GM10248 (cell line): ENCODE data around the gene SOX15.

Source experiments
- CTCF ChIA-PET: fragments of 300-600 bp; sonication (Branson Sonifier 250); formaldehyde crosslinking; extraction: SDS; loops from one replicate; lab custom pipeline; 2021; ENCODE audit warnings: antibody characterized with exemption; lab: Yijun Ruan, JAX
- POLR2A ChIA-PET: fragments of 350-650 bp; sonication (Branson Sonifier 250); formaldehyde crosslinking; extraction: SDS; loops from one replicate; lab custom pipeline; 2020; ENCODE audit warnings: antibody characterized with exemption; lab: Yijun Ruan, JAX
- DNase-seq: peaks from one replicate; pipeline ENCODE4 v3.0.0; 2012; ENCODE audit errors: extremely low spot score
- TF ChIP-seq, protein P1 (sequence below): IDR thresholded peaks from 2 replicates; pipeline ENCODE4 v1.5.1; 2012; ENCODE audit warnings: mild to moderate bottlenecking, low read depth; ENCODE audit errors: extremely low read depth, missing control alignments, control extremely low read depth

SOX15 gene

DNA sequence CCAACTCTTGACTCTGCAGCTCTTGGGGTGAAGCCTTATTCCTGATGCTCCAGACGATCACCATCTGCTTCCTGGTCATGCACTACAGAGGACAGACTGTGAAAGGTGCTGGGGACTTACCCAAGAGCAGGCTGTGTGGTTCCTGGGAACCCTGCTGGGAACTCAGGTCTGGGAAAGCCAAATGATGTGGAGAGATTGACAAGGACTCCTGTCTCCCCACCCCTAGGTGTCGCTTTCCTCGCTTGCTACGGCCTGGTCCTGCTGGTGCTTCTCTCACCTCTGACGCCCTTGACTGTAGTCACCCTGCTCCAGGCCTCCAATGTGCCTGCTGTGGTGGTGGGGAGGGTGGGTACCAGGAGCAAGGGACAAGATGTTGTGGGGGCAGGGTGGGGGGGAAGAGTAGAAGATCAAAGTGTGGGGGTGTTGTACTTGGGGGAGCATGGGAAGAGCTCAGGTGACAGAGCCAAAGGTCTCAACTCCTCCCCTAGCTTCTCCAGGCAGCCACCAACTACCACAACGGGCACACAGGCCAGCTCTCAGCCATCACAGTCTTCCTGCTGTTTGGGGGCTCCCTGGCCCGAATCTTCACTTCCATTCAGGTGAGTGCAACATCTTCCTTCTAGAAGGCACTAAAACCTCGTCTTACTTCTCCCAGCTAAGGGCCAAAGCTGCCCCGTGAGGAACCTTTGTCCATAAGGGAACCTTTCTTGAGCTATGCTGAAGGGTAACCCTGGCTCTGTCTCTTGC, 3.0 kb downstream of the SOX15 start:
- POLR2A ChIA-PET = interaction anchor here (0.5 kb wide), 1 partner anchor 326 kb away, joined by 6 read pairs; no protein-coding TSS in a partner anchor
- TF ChIP-seq, protein P1, sequence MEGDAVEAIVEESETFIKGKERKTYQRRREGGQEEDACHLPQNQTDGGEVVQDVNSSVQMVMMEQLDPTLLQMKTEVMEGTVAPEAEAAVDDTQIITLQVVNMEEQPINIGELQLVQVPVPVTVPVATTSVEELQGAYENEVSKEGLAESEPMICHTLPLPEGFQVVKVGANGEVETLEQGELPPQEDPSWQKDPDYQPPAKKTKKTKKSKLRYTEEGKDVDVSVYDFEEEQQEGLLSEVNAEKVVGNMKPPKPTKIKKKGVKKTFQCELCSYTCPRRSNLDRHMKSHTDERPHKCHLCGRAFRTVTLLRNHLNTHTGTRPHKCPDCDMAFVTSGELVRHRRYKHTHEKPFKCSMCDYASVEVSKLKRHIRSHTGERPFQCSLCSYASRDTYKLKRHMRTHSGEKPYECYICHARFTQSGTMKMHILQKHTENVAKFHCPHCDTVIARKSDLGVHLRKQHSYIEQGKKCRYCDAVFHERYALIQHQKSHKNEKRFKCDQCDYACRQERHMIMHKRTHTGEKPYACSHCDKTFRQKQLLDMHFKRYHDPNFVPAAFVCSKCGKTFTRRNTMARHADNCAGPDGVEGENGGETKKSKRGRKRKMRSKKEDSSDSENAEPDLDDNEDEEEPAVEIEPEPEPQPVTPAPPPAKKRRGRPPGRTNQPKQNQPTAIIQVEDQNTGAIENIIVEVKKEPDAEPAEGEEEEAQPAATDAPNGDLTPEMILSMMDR = no peak
- CTCF ChIA-PET = interaction anchor here (0.7 to 1.5 kb wide), 3 partner anchors 8 to 72 kb away, joined by 3 to 4 read pairs (median 3); no protein-coding TSS in a partner anchor
- DNase-seq = no peak

DNA sequence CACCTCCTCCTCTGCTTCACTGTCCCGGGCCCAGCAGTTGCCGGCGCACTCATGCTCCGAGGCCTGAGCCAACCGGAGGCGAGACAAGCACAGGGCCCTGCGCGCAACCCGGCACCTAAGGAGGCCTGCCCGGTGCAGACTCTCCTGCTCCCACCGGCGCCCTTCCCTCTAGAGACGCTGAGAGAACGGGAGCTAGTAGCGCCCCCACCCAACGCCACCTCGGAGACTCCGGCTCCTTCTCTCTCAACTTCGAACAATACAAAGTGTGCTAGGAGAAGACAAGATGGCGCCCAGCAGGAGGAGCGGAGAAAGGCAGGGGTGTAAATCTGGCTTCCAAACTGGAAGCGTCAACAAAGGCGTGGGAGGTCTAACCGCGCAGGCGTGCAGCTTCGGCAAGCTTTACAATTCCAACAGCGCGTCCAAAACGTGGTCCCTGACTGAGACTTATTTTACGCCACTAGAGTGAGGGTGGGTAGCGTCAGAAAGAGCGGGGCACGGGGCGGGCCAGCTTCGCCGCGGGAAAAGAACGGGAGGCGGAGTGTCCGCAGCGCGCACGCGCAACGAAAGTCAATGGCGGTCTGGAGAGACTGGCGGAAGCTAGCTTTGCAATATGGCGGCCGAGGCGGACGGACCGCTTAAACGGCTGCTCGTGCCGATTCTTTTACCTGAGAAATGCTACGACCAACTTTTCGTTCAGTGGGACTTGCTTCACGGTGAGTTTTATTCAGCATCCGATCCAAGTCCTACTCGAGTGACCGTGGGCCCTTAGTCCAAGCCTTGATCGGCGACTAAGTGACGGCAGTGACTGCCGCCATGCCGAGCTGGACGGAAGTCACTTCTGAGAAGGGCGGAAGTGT, 6.4 kb downstream of the SOX15 start, which contains the start of gene MPDU1:
MPDU1 (plus strand) TSS at position 600 of the 857 bp plus-strand sequence; CDS start at position 611, 11 bp downstream.
- TF ChIP-seq, protein P1 = no peak
- CTCF ChIA-PET = interaction anchor here (0.7 to 1.8 kb wide), 7 partner anchors 10 to 288 kb away, joined by 3 to 6 read pairs (median 4); partner anchors contain the start of genes SENP3 and WRAP53
- DNase-seq = peak; percentile 90
- POLR2A ChIA-PET = interaction anchor here (0.7 to 2.8 kb wide), 7 partner anchors 9 to 590 kb away, joined by 3 to 32 read pairs (median 6); partner anchors contain the start of genes FXR2, SAT2, TMEM256 and TP53

DNA sequence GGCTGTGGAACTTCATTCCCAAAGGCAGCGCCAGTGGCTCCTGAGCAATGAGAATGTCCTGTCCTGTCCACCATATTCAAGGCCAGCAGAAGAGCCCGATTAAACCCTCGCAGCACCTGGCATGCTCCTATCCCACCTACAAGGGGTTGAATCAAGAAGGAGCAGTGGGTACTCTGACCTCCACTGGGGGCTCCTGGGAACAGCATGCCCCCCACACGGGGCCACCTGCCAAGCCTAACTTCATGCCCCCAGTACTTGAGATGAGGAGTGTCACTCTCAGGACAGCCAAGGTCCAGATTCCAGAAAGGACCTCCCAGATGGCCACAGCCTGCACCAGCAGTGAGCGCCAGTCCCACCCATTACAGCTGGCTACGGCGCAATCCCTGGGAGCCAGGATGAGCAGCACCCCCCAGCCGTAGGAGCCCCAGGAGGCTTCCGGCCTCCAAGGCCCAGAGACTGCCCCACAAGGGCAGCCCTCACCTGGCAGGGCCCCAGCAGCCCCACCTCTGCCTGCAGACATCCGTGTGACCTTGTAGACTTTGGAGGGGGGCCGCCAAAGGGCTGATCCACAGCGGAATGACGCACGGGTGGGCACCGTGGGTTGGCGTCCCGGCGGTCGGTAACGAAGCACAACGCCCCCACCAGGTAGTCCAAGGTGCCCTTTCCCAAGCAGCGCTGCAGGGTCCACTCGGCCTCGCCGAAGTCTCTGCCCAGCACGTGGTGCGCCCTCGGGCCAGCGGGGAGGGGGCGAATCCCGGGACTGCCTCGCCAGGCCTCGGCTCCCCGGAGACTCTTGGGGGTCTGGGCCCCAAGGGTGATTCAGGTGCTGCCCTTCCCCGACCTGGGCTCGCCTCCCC, 7.3 kb downstream of the SOX15 start:
- ChIA-PET CTCF (interaction anchor here (1.0 to 1.8 kb wide), 3 partner anchors 10 to 105 kb away, joined by 4 to 6 read pairs (median 5); partner anchors contain the start of genes SENP3 and WRAP53), POLR2A (interaction anchor here (1.1 to 2.8 kb wide), 3 partner anchors 8 to 105 kb away, joined by 5 to 32 read pairs (median 13); partner anchors contain the start of genes FXR2 and TP53)
- DNase-seq = no peak
- TF ChIP-seq, protein P1 = no peak

DNA sequence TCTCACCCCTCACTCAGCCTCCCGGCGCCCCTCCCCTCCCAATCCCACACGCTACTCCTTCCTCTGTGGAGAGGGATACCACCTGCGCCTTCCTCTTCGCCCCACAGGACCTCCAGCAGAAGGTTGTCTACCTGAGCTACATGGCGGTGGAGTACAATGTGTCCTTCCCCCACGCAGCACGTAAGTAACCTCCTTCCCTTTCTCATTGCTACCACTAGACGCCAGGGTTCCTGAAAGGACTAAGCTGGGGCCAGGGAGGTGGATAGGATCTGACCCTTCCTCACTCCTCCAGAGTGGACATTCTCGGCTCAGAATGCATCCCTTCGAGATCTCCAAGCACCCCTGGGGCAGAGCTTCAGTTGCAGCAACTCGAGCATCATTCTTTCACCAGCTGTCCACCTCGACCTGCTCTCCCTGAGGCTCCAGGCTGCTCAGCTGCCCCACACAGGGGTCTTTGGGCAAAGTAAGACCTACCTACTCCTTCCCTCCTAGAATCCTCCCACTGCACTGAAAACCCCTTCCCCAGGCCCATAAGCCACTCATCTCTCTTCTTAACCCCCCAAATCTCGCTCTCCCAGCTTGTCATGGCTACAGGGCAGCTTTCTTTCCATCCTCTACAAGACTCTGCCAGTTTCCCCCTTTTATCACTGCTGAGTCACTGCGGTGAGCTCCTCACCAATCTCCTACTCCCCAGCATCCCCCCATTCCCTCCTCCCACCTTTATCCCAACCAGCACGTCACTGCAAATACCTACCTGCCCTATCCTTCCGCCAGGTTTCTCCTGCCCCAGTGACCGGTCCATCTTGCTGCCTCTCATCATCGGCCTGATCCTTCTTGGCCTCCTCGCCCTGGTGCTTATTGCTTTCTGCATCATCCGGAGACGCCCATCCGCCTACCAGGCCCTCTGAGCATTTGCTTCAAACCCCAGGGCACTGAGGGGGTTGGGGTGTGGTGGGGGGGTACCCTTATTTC, 9.0 kb downstream of the SOX15 start:
- TF ChIP-seq, protein P1 = no peak
- POLR2A ChIA-PET = interaction anchor here (0.6 to 1.1 kb wide), 5 partner anchors 9 to 107 kb away, joined by 3 to 7 read pairs (median 5); partner anchors contain the start of genes POLR2A, SAT2 and TP53
- no peak for DNase-seq
- CTCF ChIA-PET = interaction anchor here (1.0 to 4.0 kb wide), 2 partner anchors 8 to 144 kb away, joined by 4 to 17 read pairs; partner anchors contain the start of gene SOX15
